ENCODE results near the gene PLEKHA4. TPM values are rescaled to one million over a fixed set of nuclear protein-coding genes. Genes with fewer than 3 reads are reported as not detected.

PLEKHA4 gene
- total and polyA plus RNA-seq, 10 of the 15 experiments (the other 5 are each of a cell fraction or from before 2014, with no cell fraction given) = 0.13 to 10.0 (median 6.4) TPM; not detected in 1

DNA sequence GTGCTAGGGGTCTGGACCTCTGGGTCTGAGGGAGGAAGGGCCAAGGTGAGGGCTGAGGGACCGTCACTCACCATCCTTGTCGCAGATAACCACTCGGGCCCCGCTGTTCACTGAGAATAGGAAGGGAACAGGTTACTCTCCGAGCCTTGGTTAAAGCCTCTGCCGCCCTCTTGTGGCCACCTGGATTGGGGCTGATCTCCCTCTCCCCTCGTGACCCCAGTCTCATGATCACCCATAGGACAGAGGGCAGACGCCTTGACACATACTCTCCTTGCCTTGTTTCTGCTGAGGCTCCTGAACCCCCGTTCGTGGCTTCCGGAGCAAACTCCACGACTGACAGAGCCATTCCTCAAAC is 32.7 kb downstream of the PLEKHA4 start (continued):
- no peak for TF ChIP-seq BCL3 (IDR thresholded peaks at IDR 0.05; ENCODE audit: borderline replicate concordance, insufficient read depth, low read depth, low read length, poor library complexity, severe bottlenecking)
- TF ChIP-seq ZNF384 (IDR thresholded peaks at IDR 0.05; ENCODE audit: borderline replicate concordance, low read depth, low read length) = 0 out of 2 replicates have a peak, but pooled peaks have one; percentile 5
- peak; percentile 53; the same call in 1 of the 2 replicates for TF ChIP-seq MXI1 (IDR thresholded peaks at IDR 0.05; ENCODE audit: low read depth, low read length)
- TF ChIP-seq CHD2 (IDR thresholded peaks at IDR 0.05; ENCODE audit: borderline replicate concordance, low read depth, low read length) = no peak
- TF ChIP-seq, protein P1, sequence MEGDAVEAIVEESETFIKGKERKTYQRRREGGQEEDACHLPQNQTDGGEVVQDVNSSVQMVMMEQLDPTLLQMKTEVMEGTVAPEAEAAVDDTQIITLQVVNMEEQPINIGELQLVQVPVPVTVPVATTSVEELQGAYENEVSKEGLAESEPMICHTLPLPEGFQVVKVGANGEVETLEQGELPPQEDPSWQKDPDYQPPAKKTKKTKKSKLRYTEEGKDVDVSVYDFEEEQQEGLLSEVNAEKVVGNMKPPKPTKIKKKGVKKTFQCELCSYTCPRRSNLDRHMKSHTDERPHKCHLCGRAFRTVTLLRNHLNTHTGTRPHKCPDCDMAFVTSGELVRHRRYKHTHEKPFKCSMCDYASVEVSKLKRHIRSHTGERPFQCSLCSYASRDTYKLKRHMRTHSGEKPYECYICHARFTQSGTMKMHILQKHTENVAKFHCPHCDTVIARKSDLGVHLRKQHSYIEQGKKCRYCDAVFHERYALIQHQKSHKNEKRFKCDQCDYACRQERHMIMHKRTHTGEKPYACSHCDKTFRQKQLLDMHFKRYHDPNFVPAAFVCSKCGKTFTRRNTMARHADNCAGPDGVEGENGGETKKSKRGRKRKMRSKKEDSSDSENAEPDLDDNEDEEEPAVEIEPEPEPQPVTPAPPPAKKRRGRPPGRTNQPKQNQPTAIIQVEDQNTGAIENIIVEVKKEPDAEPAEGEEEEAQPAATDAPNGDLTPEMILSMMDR (IDR thresholded peaks at IDR 0.05 in 2 of 3, conservative IDR thresholded peaks at IDR 0.05 in 1 of 3; ENCODE audit: control insufficient read depth in 2 of 3, extremely low read depth in 1 of 3, insufficient read depth in 1 of 3, low read depth in 3 of 3, low read length in 3 of 3) = peak; percentile 92 to 98 (median 95)
- TF ChIP-seq, protein P2, sequence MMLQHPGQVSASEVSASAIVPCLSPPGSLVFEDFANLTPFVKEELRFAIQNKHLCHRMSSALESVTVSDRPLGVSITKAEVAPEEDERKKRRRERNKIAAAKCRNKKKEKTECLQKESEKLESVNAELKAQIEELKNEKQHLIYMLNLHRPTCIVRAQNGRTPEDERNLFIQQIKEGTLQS (IDR thresholded peaks at IDR 0.05; ENCODE audit: borderline replicate concordance, extremely low read depth, low read depth, low read length) = peak; percentile 70; the same call in 1 of the 2 replicates
- peak; percentile 78; the same call in 1 of the 2 replicates for TF ChIP-seq NBN (IDR thresholded peaks at IDR 0.05)
- TF ChIP-seq POLR2AphosphoS2 (IDR thresholded peaks at IDR 0.05; ENCODE audit: low read depth, low read length) = peak; percentile 71; the same call in 1 of the 2 replicates
- TF ChIP-seq NR2F1 (conservative IDR thresholded peaks at IDR 0.05) = peak; percentile 92
- TF ChIP-seq STAT3 (IDR thresholded peaks at IDR 0.05; ENCODE audit: low read depth, low read length) = no peak
- TF ChIP-seq BCLAF1 (IDR thresholded peaks at IDR 0.05) = no peak
- no peak for TF ChIP-seq BRCA1 (IDR thresholded peaks at IDR 0.05; ENCODE audit: low read depth, low read length)
- no peak for TF ChIP-seq CEBPZ (IDR thresholded peaks at IDR 0.05; ENCODE audit: low read depth, low read length)
- no peak for TF ChIP-seq NFYA (IDR thresholded peaks at IDR 0.05; ENCODE audit: borderline replicate concordance, low read depth, low read length)
- no peak for TF ChIP-seq SMAD1 (IDR thresholded peaks at IDR 0.05; ENCODE audit: low read depth, partially characterized antibody)
- TF ChIP-seq MTA3 (IDR thresholded peaks at IDR 0.05; ENCODE audit: borderline replicate concordance, low read length) = no peak
- 0 out of 2 replicates have a peak, but pooled peaks have one; percentile 32 for TF ChIP-seq CREB1 (IDR thresholded peaks at IDR 0.05; ENCODE audit: low read depth)
- TF ChIP-seq ATF7 (IDR thresholded peaks at IDR 0.05; ENCODE audit: low read depth) = no peak; the same call in 1 of the 2 replicates
- TF ChIP-seq, protein P3, sequence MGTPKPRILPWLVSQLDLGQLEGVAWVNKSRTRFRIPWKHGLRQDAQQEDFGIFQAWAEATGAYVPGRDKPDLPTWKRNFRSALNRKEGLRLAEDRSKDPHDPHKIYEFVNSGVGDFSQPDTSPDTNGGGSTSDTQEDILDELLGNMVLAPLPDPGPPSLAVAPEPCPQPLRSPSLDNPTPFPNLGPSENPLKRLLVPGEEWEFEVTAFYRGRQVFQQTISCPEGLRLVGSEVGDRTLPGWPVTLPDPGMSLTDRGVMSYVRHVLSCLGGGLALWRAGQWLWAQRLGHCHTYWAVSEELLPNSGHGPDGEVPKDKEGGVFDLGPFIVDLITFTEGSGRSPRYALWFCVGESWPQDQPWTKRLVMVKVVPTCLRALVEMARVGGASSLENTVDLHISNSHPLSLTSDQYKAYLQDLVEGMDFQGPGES (IDR thresholded peaks at IDR 0.05) = no peak
